HG03060 (cell line): ENCODE data around the gene RHBDL1.

ENCODE experiments used
- ATAC-seq: cut with Tn5 transposase; IDR thresholded peaks from one replicate; pipeline ENCODE4 v1.9.1; 2021; ENCODE audit warnings: low read depth, moderate number of reproducible peaks; ENCODE audit not compliant: unreplicated experiment

The RHBDL1 gene

DNA sequence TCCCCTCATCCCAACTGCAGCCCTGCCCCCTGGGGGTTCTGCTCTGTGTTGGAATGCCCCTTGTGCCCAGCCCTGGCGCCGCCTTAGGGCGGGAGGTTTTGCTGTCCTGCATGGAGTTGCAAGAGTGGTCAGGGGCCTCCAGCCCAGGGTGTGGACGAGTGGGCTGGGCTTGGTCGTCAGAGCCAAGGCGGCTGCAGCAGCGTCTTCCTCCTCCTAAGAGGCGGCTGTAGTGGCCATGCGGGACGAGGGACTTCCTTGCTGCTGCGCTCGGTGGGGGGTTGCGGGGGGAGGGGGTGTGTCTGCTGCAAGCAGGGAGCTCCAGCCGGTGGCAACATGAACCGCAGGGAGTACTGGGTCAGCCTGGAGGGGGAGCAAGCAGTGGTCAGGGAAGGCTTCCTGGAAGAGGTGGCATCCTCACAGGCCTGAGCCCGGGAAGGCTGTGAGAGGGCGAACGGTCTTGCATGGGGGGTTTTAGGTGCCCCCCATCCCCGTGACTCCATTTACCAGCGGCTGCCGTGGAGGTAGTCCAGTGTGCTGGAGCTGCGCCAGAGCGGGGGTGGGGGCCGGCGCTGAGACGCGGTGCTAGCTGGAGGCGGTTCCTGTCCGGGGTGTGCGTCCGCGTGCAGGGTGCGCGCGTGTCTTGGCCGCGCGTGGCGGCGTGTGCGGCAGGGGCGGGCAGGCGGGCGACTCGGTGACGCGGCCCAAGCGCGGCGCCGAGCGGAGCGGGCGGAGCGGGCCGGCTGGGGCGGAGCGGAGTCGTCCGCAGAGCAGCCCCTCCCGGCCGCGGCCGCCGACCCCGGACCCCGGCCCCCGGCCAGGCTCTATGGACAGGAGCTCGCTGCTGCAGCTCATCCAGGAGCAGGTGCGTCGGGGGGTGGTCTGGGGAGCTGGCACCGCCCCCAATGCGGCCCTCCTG lies at the start of gene RHBDL1:
RHBDL1 (plus strand) TSS at position 704 of the 916 bp plus-strand sequence; CDS start at position 824, 120 bp downstream.
- ATAC-seq = no peak

DNA sequence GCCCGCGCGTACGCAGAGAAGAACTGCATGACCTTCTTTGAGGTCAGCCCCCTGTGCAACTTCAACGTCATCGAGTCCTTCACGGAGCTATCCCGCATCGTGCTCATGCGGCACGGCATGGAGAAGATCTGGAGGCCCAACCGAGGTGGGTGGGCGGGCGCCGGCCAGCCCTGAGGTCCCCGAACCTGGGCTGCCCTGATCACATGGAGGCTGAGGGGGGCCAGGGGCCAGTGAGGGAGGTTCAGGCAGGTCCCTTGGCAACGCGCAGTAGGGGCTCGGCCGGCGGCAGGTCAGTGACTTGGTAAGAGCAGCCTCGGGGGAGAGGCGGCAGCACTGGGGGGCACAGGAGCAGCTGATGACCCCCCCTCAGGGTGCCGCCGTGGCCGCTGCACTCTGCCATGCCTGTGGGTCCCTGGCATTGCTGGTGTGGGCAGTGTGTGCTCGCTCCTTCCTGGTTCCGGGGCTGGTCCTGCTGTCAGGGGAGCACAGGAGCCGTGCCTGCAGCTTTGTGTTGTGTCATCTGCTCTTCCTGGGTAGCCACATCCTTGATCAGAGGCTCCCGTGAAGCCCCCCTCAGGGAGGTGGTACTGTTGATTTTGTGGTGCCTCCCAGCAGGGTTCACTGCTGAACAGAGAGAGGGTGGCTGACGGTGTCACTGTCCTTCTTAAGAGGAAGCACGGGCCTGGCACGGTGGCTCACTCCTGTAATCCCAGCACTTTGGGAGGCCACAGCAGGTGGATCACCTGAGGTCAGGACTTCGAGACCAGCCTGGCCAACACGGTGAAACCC lies 49.3 kb upstream of the RHBDL1 start:
- ATAC-seq = no peak

DNA sequence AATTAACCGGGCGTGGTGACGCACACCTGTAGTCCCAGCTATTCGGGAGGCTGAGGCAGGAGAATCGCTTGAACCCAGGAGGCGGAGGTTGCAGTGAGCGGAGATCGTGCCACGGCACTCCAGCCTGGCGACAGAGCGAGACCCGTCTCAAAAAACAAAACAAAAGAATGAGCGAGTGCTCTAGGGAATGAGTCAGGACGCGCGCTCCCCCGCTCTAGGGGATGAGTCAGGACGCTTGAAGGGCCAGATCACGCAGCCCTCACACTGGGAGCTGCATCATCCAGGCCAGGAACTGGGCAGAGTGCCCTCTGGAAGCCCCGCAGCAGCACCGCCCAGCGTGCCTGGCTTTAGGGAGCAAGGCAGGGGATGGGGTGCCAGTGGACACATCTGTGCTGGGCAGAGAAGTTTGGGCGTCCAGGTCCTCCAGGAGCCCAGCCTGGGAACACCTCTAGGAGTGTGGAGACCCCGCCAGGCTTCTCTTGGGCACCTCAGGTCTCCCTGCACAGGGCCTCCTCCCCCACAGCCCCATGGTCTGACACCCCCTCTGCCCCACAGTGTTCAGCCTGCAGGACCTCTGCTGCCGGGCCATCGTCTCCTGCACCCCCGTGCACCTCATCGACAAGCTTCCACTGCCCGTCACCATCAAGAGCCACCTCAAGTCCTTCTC lies 48.6 kb upstream of the RHBDL1 start:
- ATAC-seq = no peak

DNA sequence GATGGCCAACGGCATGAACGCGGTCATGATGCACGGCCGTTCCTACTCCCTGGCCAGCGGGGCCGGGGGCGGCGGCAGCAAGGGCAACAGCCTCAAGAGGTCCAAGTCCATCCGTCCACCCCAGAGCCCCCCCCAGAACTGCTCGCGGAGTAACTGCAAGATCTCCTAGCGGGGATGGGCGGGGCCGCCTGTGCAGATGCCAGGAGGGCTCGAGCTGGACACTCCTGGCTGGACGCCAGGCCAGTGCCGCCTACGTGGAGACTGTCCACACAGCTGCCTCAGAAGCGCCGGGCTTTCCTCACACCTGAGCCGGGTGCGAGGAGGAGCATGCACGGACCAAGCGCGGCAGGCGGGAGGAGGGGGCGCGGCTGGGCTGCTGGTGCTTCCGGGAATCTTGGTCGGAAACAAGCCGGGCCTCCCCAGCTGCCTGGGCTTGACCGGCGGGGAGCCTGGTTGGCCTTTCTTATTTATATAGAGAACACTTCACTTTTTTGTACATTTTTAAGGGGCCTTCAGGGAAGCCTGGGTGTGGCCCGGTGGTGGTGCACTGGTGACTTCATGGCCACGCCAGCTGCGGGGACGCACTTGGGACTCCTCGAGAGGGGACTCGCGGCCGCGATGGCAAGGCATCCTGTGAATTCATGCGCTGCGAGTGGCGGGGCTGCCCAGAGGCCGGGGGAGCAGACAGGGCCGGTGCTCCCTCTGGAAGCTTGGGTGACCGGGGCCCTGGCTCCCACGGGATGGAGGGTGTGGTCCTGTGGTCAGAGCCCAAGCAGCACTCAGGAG lies 47.8 kb upstream of the RHBDL1 start:
- ATAC-seq = no peak

DNA sequence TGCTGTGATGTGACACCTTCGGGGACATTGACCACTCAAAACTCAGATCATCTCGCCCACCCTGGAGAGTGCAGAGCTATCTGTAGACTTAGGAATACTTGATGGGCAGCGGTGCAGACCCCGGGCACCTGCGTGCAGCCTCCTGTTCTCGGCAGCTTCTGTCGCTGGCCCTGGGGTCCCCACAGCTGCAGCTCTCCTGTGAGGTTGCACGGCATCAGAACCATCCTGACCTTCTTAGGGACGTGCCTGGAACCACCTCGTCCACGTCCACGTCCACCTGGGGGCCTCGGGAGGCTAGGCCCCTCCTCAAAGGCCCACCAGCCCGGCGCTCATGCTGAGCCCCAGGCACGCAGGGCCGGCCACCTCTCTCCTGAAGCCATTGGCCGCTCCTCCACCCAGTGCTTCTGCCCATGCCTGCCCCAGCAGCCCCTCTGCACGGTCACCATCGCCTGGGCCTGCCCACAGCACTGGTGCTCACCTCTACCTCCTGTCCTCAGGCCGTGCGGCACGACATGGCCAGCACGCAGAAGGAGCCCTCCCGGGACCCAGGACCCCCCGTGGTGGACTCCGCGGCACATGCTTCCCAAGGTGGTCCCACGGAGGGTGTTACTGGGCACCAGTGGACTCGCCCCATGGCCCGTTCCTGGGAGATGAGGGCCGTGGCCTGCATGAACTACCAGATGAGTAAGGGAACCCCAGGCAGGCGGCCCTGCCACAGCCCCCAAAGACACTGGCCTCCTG lies 47.0 kb upstream of the RHBDL1 start:
- no peak for ATAC-seq

DNA sequence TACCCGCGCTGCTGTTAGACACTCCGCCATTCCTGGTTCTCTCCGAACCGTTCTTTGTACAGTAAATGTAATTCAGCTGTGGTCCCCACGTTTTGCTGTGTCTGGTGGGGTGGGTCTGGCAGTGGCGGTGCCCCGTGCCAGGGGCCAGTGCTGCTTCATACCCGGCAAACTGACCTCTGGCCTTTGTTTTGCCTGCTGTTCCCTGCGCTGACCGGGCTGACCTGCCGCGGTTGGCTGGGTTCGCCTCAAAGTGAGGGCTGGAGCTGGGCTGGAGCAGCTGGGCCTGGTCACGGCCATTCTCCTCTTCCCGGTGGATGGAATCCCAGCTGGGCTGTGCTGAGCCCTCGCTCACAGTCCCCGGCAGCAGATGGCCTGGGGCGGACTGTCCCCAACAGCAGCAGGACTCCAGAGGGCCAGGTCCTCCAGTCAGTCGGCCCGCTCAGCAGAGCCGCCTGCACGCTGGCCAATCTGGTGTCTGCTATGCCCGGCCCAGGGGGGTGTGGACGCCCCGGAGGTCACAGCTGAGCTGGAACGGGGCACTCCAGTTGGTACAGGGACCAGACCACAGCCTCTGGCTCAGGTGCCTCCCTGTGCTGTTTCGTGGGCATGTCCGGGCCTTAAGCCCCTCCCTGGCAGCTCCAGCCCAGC lies 46.2 kb upstream of the RHBDL1 start:
- no peak for ATAC-seq

DNA sequence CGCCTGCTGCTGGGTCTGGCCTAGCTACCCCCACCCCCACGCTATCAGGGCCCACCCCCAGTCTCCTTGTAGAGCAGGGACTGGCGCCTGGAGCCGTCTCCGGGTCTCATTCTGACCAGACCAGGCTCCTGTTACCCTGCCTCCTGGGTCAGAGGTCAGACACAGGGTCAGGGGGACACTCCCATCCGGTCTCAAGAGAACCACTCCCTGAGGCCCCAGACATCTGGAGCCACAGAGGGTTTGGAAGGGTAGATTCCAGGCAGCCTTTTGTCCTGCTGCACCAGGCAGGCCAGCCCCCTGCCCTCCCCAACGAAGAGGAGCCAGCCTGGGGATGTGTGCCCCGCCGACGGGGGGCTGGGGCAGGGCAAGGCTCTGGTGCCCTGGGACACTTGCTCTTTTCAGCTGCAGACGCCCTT lies 45.6 kb upstream of the RHBDL1 start:
- ATAC-seq = no peak

DNA sequence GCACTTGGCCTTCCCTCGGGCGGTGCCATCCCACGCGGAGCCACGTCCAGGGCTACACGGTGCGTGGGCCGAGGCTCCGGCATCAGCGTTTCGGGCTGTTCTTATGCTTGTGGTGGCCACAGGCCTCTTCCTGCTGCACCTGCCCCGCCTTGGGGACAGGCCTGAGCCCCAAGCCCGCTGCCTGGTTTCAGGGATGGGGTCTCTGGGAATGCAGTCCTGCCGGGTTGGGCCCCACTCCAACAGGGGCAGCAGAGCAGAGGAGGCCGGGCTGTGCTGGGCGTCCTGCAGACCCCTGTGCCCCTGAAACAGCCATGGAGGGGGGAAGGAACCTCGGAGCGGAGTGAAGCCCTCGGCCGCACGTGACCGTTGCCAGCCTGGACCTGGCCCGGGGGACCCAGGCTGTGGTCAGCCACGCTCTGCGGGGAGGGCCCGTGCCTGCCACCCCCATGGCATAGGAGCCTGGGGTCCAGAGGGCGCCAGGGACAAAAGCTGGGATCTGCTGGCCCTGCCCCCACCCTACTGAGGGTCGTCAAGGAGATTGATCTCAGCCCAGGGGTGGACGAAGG lies 45.1 kb upstream of the RHBDL1 start:
- no peak for ATAC-seq

DNA sequence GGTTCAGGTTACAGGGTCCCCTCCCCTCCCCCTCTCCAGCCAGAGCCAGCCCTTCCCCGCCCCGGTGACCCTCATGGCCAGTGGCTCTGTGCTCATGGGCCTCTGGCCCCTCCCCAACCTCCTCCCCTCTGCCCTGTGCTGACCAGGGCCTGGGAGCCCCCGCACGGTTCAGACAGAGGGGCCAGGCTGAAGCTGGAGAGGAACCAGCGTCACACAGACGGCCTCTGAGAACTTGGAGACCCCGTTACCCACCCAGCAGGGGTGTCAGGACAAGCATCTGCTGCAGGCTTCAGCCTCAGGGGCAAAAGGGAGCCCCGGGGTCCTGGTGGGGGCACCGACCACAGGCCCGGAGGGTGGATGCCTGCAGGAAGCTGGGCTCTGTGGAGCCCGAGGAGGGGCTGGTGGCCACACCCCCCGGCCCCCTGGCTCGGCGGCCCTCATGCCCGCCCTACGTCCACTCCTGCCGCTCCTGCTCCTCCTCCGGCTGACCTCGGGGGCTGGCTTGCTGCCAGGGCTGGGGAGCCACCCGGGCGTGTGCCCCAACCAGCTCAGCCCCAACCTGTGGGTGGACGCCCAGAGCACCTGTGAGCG lies 44.6 kb upstream of the RHBDL1 start, which contains the start of gene WFIKKN1:
WFIKKN1 (plus strand) TSS at position 171 of the 591 bp plus-strand sequence; CDS start at position 440, 269 bp downstream.
- no peak for ATAC-seq

DNA sequence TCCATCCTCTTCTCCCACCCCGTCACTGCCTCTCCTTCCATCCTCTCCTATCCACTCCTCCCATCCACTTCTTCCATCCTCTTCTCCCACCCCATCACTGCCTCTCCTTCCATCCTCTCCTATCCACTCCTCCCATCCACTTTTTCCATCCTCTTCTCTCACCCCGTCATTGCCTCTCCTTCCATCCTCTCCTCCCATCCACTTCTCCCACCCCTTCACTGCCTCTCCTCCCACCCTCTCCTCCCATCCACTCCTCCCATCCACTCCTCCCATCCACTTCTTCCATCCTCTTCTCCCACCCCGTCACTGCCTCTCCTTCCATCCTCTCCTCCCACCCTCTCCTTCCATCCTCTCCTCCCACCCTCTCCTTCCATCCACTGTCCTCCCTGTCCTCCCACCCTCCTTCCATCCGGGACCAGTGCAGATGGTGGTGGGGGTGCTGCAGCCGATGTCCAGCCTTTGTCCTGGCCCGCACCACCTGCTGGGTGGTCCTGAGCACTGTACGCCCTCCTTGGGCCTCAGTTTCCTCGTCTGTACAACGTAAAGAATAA lies 43.6 kb upstream of the RHBDL1 start:
- no peak for ATAC-seq

DNA sequence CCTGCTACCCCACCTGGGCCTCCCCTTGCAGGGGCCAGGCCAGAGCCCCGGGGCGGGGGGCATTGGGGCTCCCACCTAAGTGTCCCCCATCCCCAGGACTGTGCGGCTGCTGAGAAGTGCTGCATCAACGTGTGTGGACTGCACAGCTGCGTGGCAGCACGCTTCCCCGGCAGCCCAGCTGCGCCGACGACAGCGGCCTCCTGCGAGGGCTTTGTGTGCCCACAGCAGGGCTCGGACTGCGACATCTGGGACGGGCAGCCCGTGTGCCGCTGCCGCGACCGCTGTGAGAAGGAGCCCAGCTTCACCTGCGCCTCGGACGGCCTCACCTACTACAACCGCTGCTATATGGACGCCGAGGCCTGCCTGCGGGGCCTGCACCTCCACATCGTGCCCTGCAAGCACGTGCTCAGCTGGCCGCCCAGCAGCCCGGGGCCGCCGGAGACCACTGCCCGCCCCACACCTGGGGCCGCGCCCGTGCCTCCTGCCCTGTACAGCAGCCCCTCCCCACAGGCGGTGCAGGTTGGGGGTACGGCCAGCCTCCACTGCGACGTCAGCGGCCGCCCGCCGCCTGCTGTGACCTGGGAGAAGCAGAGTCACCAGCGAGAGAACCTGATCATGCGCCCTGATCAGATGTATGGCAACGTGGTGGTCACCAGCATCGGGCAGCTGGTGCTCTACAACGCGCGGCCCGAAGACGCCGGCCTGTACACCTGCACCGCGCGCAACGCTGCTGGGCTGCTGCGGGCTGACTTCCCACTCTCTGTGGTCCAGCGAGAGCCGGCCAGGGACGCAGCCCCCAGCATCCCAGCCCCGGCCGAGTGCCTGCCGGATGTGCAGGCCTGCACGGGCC lies 42.8 kb upstream of the RHBDL1 start:
- ATAC-seq = no peak

DNA sequence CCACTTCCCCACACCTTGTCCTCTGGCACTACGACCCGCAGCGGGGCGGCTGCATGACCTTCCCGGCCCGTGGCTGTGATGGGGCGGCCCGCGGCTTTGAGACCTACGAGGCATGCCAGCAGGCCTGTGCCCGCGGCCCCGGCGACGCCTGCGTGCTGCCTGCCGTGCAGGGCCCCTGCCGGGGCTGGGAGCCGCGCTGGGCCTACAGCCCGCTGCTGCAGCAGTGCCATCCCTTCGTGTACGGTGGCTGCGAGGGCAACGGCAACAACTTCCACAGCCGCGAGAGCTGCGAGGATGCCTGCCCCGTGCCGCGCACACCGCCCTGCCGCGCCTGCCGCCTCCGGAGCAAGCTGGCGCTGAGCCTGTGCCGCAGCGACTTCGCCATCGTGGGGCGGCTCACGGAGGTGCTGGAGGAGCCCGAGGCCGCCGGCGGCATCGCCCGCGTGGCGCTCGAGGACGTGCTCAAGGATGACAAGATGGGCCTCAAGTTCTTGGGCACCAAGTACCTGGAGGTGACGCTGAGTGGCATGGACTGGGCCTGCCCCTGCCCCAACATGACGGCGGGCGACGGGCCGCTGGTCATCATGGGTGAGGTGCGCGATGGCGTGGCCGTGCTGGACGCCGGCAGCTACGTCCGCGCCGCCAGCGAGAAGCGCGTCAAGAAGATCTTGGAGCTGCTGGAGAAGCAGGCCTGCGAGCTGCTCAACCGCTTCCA lies 42.0 kb upstream of the RHBDL1 start:
- no peak for ATAC-seq

DNA sequence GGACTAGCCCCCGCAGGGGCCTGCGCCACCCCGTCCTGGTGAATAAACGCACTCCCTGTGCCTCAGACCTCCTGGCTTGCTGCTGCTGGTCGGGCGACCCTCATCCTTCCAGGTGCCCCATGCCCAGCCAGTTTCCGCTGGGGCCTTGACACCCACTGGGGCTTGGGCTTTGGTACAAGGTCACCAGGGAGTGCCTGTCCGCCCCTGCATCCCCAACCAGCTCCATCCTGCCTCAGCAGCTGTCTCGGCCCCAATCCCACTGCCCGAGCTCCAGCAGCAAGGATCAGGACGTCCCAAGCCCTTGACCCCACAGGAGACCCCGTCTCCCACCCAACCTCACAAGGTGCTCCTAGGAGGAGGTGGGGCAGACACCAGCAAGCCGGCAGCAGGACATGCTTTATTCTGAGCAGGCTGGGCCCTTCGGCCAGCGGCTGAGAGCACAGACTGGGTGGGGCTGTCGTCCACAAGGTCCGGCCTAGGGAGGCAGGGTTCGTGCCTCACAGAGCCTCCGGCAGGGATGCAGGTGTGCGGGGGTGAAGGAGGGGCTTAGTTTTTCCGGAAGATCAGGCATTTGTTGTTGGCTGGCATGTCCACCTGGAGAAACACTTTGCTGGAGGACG lies 41.3 kb upstream of the RHBDL1 start:
- ATAC-seq = no peak

DNA sequence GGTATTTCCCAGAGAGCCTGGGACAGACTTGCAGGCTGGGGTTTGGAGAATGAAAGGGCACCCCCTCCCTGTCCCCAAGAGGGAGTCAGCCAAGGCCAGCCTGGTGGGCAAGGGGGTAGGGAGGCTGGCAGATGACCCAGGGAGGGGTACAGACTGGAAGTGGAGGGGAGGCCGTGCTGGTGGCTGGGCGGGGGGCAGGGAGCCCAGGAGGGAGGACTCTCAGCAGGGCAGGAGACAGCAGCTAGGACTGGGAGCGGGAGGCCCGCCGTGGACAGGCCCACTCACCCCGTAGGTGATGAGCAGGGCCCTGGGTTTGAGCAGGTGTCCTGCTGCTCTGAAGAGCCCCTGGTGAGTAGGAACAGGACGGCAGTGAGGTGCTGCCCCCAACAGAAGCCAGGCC lies 40.5 kb upstream of the RHBDL1 start:
- no peak for ATAC-seq

DNA sequence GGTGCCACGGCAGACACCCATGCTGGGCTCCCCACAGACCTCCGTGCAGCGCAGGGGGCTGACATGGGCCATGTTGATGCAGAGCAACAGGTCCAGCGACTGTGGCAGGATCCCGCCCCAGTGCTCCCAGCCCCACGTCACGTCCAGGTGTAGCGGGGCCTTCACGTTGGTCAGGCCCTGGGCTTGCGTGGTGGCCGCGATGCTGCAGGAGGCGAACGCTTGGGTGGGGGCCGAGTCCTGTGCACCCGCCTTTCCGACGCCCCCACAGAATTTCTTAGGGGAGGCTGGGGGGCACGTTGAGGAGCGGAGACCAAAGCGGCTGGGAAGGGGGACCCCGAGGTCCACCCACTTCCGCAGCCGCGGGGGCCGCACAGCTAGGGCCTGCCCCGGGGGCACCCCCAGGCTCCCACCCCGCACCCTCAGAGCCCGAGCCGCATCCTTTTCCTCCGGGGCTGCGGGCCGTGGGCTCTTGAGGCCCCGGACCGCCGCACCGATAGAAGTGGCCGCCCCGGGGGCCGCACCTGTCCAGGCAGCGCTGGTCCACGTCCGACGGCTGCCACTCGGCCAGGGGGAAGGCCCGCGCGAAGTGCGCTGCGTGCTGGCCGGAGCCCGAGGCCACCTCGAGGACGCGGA lies 39.8 kb upstream of the RHBDL1 start:
- ATAC-seq = no peak
